ENCODE measurements around the gene METRN. TPM values are rescaled to one million over a fixed set of nuclear protein-coding genes. Genes with fewer than 3 reads are reported as not detected.
A peak's percentile ranks its signal among the peaks of the same experiment; 100 is the strongest.

The METRN gene
- polyA plus RNA-seq, 1 donor (not counting 4 experiments of a cell fraction or from before 2014, with no cell fraction given) = 42.1 TPM

- Histone ChIP-seq H3K27me3 (ENCODE audit: control insufficient read depth, extremely low read depth, insufficient read depth, low read length) (no peaks in the 10 kb centered on the region), H3K9ac (ENCODE audit: control insufficient read depth, extremely low read depth, insufficient read depth, low read length) (peak within 1 kb of the TSS; percentile 63), H3K9me3 (ENCODE audit: control insufficient read depth, low read depth, low read length) (no peaks in the 10 kb centered on the region), H3K4me2 (ENCODE audit: control insufficient read depth, extremely low read depth, insufficient read depth, low read depth, low read length) (peak within 1 kb of the TSS; percentile 50), H3K4me3 (ENCODE audit: control insufficient read depth in 2 of 3, extremely low read depth in 1 of 3, insufficient read depth in 2 of 3, low read depth in 1 of 3, low read length in 3 of 3) (peak within 1 kb of the TSS in 1 of 3 experiments; percentile 6), H2AFZ (ENCODE audit: control insufficient read depth, low read length) (peak within 1 kb of the TSS; percentile 33), H3K4me1 (ENCODE audit: control insufficient read depth, extremely low read depth, insufficient read depth, low read length) (peaks cover 34% of the 10 kb centered on the region), H3K9me1 (ENCODE audit: control insufficient read depth, extremely low read depth, insufficient read depth, low read length) (no peaks in the 10 kb centered on the region), H3K36me3 (ENCODE audit: control insufficient read depth in 2 of 2, extremely low read depth in 1 of 2, insufficient read depth in 2 of 2, low read length in 2 of 2) (no peaks in the 10 kb centered on the region), H3K27ac (ENCODE audit: control insufficient read depth, insufficient read depth, low read length) (peak within 1 kb of the TSS; percentile 74), H3K79me2 (ENCODE audit: control insufficient read depth, insufficient read depth, low read length) (no peaks in the 10 kb centered on the region), H4K20me1 (ENCODE audit: control insufficient read depth, extremely low read depth, insufficient read depth, low read length) (no peaks in the 10 kb centered on the region)
- no peak for TF ChIP-seq CTCF (optimal IDR thresholded peaks at IDR 0.05 in 1 of 3, IDR thresholded peaks at IDR 0.05 in 1 of 3, conservative IDR thresholded peaks at IDR 0.05 in 1 of 3; ENCODE audit: extremely low read depth in 1 of 3, insufficient read depth in 2 of 3, low read length in 3 of 3)
- no peak for TF ChIP-seq EZH2 (IDR thresholded peaks at IDR 0.05; ENCODE audit: low read length)
- peak; percentile 81 for FAIRE-seq
- DNase-seq (ENCODE audit: low read depth, low spot score) = no peak
- dilution Hi-C loops (cut with MboI; ENCODE audit: extremely low pct_ligation_motif_present, low sequenced_read_pairs) = no loop called here
Measured at GRCh38 chr16:760545-761343, 45.8 kb downstream of the METRN start, which contains the start of gene MSLN. Gene MSLN (plus strand): TSS chr16:760734. CDS start chr16:762681, 1,947 bp downstream.

GRCh38 chr16:761625-762513, 47.0 kb downstream of the METRN start:
- H4K20me1 ChIP-seq (ENCODE audit: control insufficient read depth, extremely low read depth, insufficient read depth, low read length) = no peaks in the 10 kb centered on the region
- no peaks in the 10 kb centered on the region for H3K9me3 ChIP-seq (ENCODE audit: control insufficient read depth, low read depth, low read length)
- no peak overlapping the region for H3K27ac ChIP-seq (ENCODE audit: control insufficient read depth, insufficient read depth, low read length)
- FAIRE-seq (no peak), DNase-seq (ENCODE audit: low read depth, low spot score) (no peak)
- peak overlapping the region; percentile 63 for H3K9ac ChIP-seq (ENCODE audit: control insufficient read depth, extremely low read depth, insufficient read depth, low read length)
- peak overlapping the region in 1 of 3 experiments; percentile 6 for H3K4me3 ChIP-seq (ENCODE audit: control insufficient read depth in 2 of 3, extremely low read depth in 1 of 3, insufficient read depth in 2 of 3, low read depth in 1 of 3, low read length in 3 of 3)
- H3K27me3 ChIP-seq (ENCODE audit: control insufficient read depth, extremely low read depth, insufficient read depth, low read length) = peaks cover 3% of the 10 kb centered on the region
- H3K9me1 ChIP-seq (ENCODE audit: control insufficient read depth, extremely low read depth, insufficient read depth, low read length) = no peaks in the 10 kb centered on the region
- no peak for TF ChIP-seq EZH2 (IDR thresholded peaks at IDR 0.05; ENCODE audit: low read length)
- peak in 1 of 3 experiments; percentile 9 for TF ChIP-seq CTCF (optimal IDR thresholded peaks at IDR 0.05 in 1 of 3, IDR thresholded peaks at IDR 0.05 in 1 of 3, conservative IDR thresholded peaks at IDR 0.05 in 1 of 3; ENCODE audit: extremely low read depth in 1 of 3, insufficient read depth in 2 of 3, low read length in 3 of 3)
- H3K79me2 ChIP-seq (ENCODE audit: control insufficient read depth, insufficient read depth, low read length) = no peaks in the 10 kb centered on the region
- H2AFZ ChIP-seq (ENCODE audit: control insufficient read depth, low read length) = no peak overlapping the region
- no peak overlapping the region for H3K4me2 ChIP-seq (ENCODE audit: control insufficient read depth, extremely low read depth, insufficient read depth, low read depth, low read length)
- peaks cover 34% of the 10 kb centered on the region for H3K4me1 ChIP-seq (ENCODE audit: control insufficient read depth, extremely low read depth, insufficient read depth, low read length)
- dilution Hi-C loops (cut with MboI; ENCODE audit: extremely low pct_ligation_motif_present, low sequenced_read_pairs) = no loop called here
- H3K36me3 ChIP-seq (ENCODE audit: control insufficient read depth in 2 of 2, extremely low read depth in 1 of 2, insufficient read depth in 2 of 2, low read length in 2 of 2) = no peaks in the 10 kb centered on the region
